Parietal lobe (tissue), 1 donor: ENCODE results near the gene CHRNE. TPM values are rescaled to one million over a fixed set of nuclear protein-coding genes. Genes with fewer than 3 reads are reported as not detected.

ENCODE experiments used
- total RNA-seq: library from RNA; depleted of rRNA; stranded (reverse); fragments of >200 nt; gene quantifications from one replicate; pipeline ENCODE4 v1.2.3, GENCODE V29; 2014

The CHRNE gene
- 0.94 TPM for total RNA-seq

GRCh38 chr17:4903051-4903818 lies at the start of gene CHRNE:
TSS of gene CHRNE (minus strand) at chr17:4903098. CDS start at chr17:4903063, 35 bp downstream.

DNA sequence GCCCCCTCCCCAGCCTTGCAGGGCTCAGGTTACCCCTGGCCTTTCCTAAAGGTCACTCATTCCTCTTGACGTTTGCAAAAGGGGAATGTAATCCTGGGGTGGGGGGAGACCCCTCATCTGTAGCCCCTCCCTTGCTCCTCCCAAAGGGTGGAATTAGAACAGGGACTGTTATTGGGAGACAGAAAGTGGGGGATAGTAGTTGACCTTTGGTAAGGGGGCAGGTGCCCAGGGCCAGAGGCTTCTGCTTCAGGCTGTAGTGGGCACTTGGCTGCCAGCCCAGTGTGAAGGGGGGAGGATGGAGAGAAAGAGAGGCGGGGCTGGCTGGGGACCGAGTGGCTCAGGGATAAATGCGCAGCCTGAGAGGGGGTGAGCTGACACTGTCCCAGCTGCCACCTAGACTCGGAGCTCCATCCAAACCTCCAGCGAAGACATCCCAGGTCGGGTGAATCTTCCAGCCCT lies 47.9 kb upstream of the CHRNE start, which contains the start of gene ENO3:
ENO3 (plus strand) TSS at position 374 of the 459 bp plus-strand sequence. CDS start 711 bp downstream, outside the sequence.

GRCh38 chr17:4948166-4948930 lies 45.5 kb upstream of the CHRNE start, which contains the start of gene PFN1:
TSS of gene PFN1 (minus strand) at chr17:4948530. CDS start at chr17:4948394, 136 bp downstream.

GRCh38 chr17:4939796-4940554 lies 37.1 kb upstream of the CHRNE start, which contains the start of the genes RNF167 and SLC25A11:
TSS of gene RNF167 (plus strand) at chr17:4940268. CDS start at chr17:4940910, 642 bp downstream.
TSS of gene SLC25A11 (minus strand) at chr17:4940046. CDS start at chr17:4939910, 136 bp downstream.

DNA sequence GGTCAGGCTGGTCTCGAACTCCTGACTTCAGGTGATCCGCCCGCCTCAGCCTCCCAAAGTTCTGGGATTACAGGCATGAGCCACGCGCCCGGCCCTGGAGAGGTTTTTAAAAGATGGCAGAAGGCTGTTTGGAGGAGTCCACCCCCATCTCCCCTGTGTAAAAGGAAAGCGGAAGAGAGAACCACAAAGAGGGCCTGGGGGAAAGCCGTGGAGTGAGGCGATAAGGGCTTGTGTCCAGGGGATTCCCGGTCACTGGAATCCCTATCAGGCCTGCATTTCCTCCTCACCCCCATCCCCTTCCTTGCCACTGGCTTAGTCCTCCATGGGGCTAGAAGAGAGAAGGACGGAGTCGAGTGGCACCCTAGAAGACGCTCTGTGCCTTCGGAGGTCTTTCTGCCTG lies 29.1 kb upstream of the CHRNE start, which contains the start of gene GP1BA:
GP1BA (plus strand) TSS at position 315 of the 400 bp plus-strand sequence. CDS start 328 bp downstream, outside the sequence.

DNA sequence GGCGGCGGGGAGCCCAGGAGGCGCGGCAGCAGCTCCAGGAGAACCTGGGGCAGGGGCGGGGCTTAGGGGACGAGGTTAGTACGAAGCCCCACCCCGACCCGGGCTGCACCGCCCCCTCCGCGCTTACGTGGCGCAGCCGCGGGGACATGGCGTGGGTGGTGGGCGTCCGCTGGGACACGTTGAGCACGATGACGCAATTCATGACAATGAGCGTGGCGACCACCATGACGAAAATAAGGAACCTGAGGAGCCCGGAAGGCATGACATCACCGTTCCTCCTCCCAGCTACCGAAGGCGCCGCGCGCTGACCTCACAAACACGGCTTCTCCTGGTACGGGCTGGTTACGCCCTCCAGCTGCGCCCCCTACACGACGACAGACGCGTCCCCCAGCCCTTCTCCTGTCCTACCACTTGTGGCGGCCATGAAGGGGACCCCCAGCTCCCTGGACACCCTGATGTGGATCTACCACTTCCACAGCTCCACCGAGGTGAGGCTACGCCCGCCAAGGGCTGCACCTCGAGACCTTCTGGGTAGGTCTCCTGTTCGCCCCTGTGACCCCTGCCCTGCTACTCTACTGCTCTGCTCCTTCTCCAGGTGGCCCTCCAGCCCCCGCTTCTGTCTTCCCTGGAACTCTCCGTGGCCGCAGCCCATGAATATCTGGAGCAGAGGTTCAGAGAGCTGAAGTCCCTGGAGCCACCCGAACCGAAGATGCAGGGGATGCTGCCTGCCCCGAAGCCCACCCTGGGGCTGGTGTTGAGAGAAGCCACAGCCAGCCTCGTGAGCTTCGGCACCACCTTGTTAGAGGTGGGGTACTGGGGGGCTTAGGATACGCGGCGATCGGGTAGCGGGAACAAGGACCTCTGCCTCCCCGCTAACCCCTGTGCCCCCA lies 3.3 kb downstream of the CHRNE start, which contains the start of gene C17orf107:
C17orf107 (plus strand) TSS at position 196 of the 890 bp plus-strand sequence; CDS start at position 423, 227 bp downstream.

Other genes with a start within 250 kb of the CHRNE start
- 46.0 TPM for gene PELP1, start 199.0 kb downstream of the CHRNE start, total RNA-seq
- 22.5 TPM for gene ARRB2, start 192.5 kb downstream of the CHRNE start, total RNA-seq
- gene MED11, start 171.7 kb downstream of the CHRNE start, total RNA-seq = 8.8 TPM
- not detected for gene ZMYND15, start 163.3 kb downstream of the CHRNE start, total RNA-seq
- 0.63 TPM for gene CXCL16, start 163.2 kb downstream of the CHRNE start, total RNA-seq
- not detected for gene TM4SF5, start 131.2 kb downstream of the CHRNE start, total RNA-seq
- gene VMO1, start 116.7 kb downstream of the CHRNE start, total RNA-seq = not detected
- gene GLTPD2, start 114.1 kb downstream of the CHRNE start, total RNA-seq = not detected
- gene PSMB6, start 106.9 kb downstream of the CHRNE start, total RNA-seq = 56.7 TPM
- gene PLD2, start 95.9 kb downstream of the CHRNE start, total RNA-seq = 28.5 TPM
- gene MINK1, start 69.8 kb downstream of the CHRNE start, total RNA-seq = 52.3 TPM
- gene C17orf107, start 3.6 kb downstream of the CHRNE start, total RNA-seq = 3.8 TPM
- gene GP1BA, start 29.2 kb upstream of the CHRNE start, total RNA-seq = not detected
- 48.8 TPM for gene SLC25A11, start 36.9 kb upstream of the CHRNE start, total RNA-seq
- 14.1 TPM for gene RNF167, start 37.2 kb upstream of the CHRNE start, total RNA-seq
- gene PFN1, start 45.4 kb upstream of the CHRNE start, total RNA-seq = 62.9 TPM
- gene ENO3, start 48.0 kb upstream of the CHRNE start, total RNA-seq = 1.6 TPM
- gene SPAG7, start 64.7 kb upstream of the CHRNE start, total RNA-seq = 25.4 TPM
- 22.5 TPM for gene CAMTA2, start 84.6 kb upstream of the CHRNE start, total RNA-seq
- not detected for gene INCA1, start 94.4 kb upstream of the CHRNE start, total RNA-seq
- 21.3 TPM for gene KIF1C, start 94.9 kb upstream of the CHRNE start, total RNA-seq
- not detected for gene SLC52A1, start 132.3 kb upstream of the CHRNE start, total RNA-seq
- 13.5 TPM for gene ZFP3, start 175.4 kb upstream of the CHRNE start, total RNA-seq
- gene ZNF232, start 208.8 kb upstream of the CHRNE start, total RNA-seq = 22.8 TPM
- under 0.01 TPM for gene USP6, start 212.9 kb upstream of the CHRNE start, total RNA-seq